ENCODE data around the gene MORN1. TPM values are rescaled to one million over a fixed set of nuclear protein-coding genes. Genes with fewer than 3 reads are reported as not detected.

MORN1 gene
- polyA plus RNA-seq, 1 of the 3 experiments (the other 2 are of a cell fraction): 16.3 TPM

- H3F3A ChIP-seq (replicated peaks; ENCODE audit: insufficient read depth): no peaks in the 10 kb centered on the region
- peaks cover 0 to 64% of the 10 kb centered on the region in 2 experiments; a peak in 1 of 4 replicates for H3K4me1 ChIP-seq (ENCODE audit: control insufficient read depth in 1 of 2, insufficient read depth in 2 of 2, low read depth in 1 of 2, low read length in 1 of 2)
- CTCF ChIA-PET: interaction anchor here (0.9 to 1.6 kb wide), 3 partner anchors 8 to 44 kb away, joined by 3 to 5 read pairs (median 4); no protein-coding TSS in a partner anchor
- H3K4me2 ChIP-seq: no peak overlapping the region
- H3K9me3 ChIP-seq: no peaks in the 10 kb centered on the region
- no peak overlapping the region for H2AFZ ChIP-seq (ENCODE audit: low read depth)
- H3K9me2 ChIP-seq: no peaks in the 10 kb centered on the region
- no peak overlapping the region for H3K27ac ChIP-seq (ENCODE audit: low read depth in 2 of 2, low read length in 1 of 2)
- WGBS (ENCODE audit: low lambda C conversion rate): 85% methylated on average over 12 of the region's 12 CpGs
- DNase-seq: no peak
- TF ChIP-seq FOSL2 (IDR thresholded peaks at IDR 0.05; ENCODE audit: borderline replicate concordance, low read depth) (no peak), TAF1 (IDR thresholded peaks at IDR 0.05; ENCODE audit: borderline replicate concordance, low read depth, low read length) (no peak)
- TF ChIP-seq, protein P1, sequence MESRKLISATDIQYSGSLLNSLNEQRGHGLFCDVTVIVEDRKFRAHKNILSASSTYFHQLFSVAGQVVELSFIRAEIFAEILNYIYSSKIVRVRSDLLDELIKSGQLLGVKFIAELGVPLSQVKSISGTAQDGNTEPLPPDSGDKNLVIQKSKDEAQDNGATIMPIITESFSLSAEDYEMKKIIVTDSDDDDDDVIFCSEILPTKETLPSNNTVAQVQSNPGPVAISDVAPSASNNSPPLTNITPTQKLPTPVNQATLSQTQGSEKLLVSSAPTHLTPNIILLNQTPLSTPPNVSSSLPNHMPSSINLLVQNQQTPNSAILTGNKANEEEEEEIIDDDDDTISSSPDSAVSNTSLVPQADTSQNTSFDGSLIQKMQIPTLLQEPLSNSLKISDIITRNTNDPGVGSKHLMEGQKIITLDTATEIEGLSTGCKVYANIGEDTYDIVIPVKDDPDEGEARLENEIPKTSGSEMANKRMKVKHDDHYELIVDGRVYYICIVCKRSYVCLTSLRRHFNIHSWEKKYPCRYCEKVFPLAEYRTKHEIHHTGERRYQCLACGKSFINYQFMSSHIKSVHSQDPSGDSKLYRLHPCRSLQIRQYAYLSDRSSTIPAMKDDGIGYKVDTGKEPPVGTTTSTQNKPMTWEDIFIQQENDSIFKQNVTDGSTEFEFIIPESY (IDR thresholded peaks at IDR 0.05; ENCODE audit: borderline replicate concordance, low read depth): no peak
- POLR2A ChIA-PET: no interaction called here
- H4K20me1 ChIP-seq (ENCODE audit: insufficient read depth): peaks cover 72% of the 10 kb centered on the region
- H3K9ac ChIP-seq: no peak overlapping the region
- no peaks in the 10 kb centered on the region for H3K27me3 ChIP-seq (ENCODE audit: insufficient read depth)
- H3K36me3 ChIP-seq (replicated peaks in 1 of 2; ENCODE audit: control insufficient read depth in 1 of 2, insufficient read depth in 2 of 2, low read length in 1 of 2): no peaks in the 10 kb centered on the region
- peaks cover 75% of the 10 kb centered on the region for H3K79me2 ChIP-seq (ENCODE audit: insufficient read depth)
- no peak overlapping the region for H3K4me3 ChIP-seq (ENCODE audit: low read depth in 2 of 2, low read length in 1 of 2)
Observed at GRCh38 chr1:2276803-2277580, 114.4 kb downstream of the MORN1 start.

DNA sequence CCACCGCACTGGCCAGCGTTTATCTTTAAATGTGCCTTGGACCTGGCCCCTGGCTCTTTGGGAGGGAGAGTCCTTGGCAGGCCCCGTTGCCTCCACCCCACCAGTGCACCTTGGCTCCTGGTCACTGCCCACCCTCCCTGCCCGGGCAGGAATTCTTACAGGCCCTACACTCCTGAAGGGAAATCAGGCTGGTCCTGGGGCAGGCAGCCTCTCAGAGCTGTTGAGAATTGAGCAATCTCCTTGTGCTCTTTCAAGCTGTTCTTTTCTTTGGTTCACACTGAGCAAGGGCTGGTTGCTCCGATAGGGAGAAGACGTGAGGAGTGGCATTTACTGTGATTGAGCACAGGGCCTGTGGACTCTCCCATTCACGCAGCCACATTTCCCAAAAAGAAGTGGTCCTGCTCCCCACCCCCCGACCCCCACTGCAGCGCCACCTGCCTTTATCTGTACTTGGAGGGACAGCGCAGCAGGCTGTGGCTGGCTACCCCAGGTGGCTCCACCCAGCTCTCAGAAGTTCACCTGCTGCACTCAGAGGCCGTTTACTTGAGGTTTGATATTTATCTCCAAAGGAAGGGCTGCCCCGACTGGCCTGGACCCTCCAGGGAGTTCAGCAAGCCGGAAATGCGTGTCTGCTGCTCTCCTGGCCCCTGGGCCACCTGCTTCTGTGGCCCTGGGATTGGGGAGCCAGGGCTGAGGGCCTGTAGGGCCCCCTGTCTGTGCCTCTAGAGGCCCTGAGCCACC is 115.4 kb downstream of the MORN1 start:
- Histone ChIP-seq H3K9me2 (no peaks in the 10 kb centered on the region), H4K20me1 (ENCODE audit: insufficient read depth) (peaks cover 82% of the 10 kb centered on the region), H3K79me2 (ENCODE audit: insufficient read depth) (peaks cover 85% of the 10 kb centered on the region), H3K27ac (ENCODE audit: low read depth in 2 of 2, low read length in 1 of 2) (peak overlapping the region in 1 of 2 experiments; percentile 50; a peak in 2 of 4 replicates), H3K36me3 (replicated peaks in 1 of 2; ENCODE audit: control insufficient read depth in 1 of 2, insufficient read depth in 2 of 2, low read length in 1 of 2) (no peaks in the 10 kb centered on the region), H3K9ac (no peak overlapping the region), H3F3A (replicated peaks; ENCODE audit: insufficient read depth) (no peaks in the 10 kb centered on the region), H3K9me3 (no peaks in the 10 kb centered on the region), H2AFZ (ENCODE audit: low read depth) (no peak overlapping the region), H3K4me1 (ENCODE audit: control insufficient read depth in 1 of 2, insufficient read depth in 2 of 2, low read depth in 1 of 2, low read length in 1 of 2) (peaks cover 0 to 74% of the 10 kb centered on the region in 2 experiments; a peak in 1 of 4 replicates), H3K27me3 (ENCODE audit: insufficient read depth) (no peaks in the 10 kb centered on the region), H3K4me2 (no peak overlapping the region), H3K4me3 (ENCODE audit: low read depth in 2 of 2, low read length in 1 of 2) (no peak overlapping the region)
- WGBS (ENCODE audit: low lambda C conversion rate): 95% methylated on average over 10 of the region's 14 CpGs
- TF ChIP-seq ELF1 (IDR thresholded peaks at IDR 0.05) (no peak), CHD2 (IDR thresholded peaks at IDR 0.05; ENCODE audit: low read length, partially characterized antibody) (no peak), RXRA (IDR thresholded peaks at IDR 0.05; ENCODE audit: borderline replicate concordance, low read depth) (no peak), TEAD4 (IDR thresholded peaks at IDR 0.05; ENCODE audit: borderline replicate concordance, insufficient read depth) (no peak), GABPA (IDR thresholded peaks at IDR 0.05; ENCODE audit: low read depth) (no peak), POLR2AphosphoS5 (IDR thresholded peaks at IDR 0.05; ENCODE audit: low read depth, low read length) (no peak), EZH2phosphoT487 (IDR thresholded peaks at IDR 0.05; ENCODE audit: borderline replicate concordance, low read depth) (no peak), TCF12 (IDR thresholded peaks at IDR 0.05) (no peak), JUND (IDR thresholded peaks at IDR 0.05) (no peak), RAD21 (IDR thresholded peaks at IDR 0.05; ENCODE audit: low read length) (no peak), PBX3 (IDR thresholded peaks at IDR 0.05) (no peak), SMC3 (IDR thresholded peaks at IDR 0.05; ENCODE audit: low read depth, low read length) (no peak)
- TF ChIP-seq, protein P2, sequence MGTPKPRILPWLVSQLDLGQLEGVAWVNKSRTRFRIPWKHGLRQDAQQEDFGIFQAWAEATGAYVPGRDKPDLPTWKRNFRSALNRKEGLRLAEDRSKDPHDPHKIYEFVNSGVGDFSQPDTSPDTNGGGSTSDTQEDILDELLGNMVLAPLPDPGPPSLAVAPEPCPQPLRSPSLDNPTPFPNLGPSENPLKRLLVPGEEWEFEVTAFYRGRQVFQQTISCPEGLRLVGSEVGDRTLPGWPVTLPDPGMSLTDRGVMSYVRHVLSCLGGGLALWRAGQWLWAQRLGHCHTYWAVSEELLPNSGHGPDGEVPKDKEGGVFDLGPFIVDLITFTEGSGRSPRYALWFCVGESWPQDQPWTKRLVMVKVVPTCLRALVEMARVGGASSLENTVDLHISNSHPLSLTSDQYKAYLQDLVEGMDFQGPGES (IDR thresholded peaks at IDR 0.05; ENCODE audit: low read depth, low read length): no peak
- no peak for DNase-seq
- ChIA-PET CTCF (interaction anchor here (0.9 to 1.6 kb wide), 6 partner anchors 9 to 43 kb away, joined by 3 to 5 read pairs (median 3); no protein-coding TSS in a partner anchor), POLR2A (no interaction called here)

All from SK-N-SH (cell line).